NT2/D1 (cell line): Measurements from ENCODE around the gene TSSK2.
"Not testable (repeated sequence)": the region's sequence is repeated elsewhere in the genome, so short reads cannot be mapped to it uniquely, and the experiment has no call there.

Experiments
- DNase-seq: peaks from one replicate; pipeline ENCODE4 v3.0.0-alpha.2; 2011; ENCODE audit warnings: low read depth, low spot score
- H3K27me3 ChIP-seq: 2 replicates; pipeline ENCODE4 v1.6.0; 2011; ENCODE audit warnings: mild to moderate bottlenecking; ENCODE audit not compliant: insufficient read length, insufficient read depth
- H3K36me3 ChIP-seq: 2 replicates; pipeline ENCODE4 v1.6.1; 2011; ENCODE audit warnings: mild to moderate bottlenecking, low read length, mixed read lengths; ENCODE audit not compliant: insufficient read depth, insufficient read length
- H3K4me1 ChIP-seq: 2 replicates; pipeline ENCODE4 v1.5.1; 2011; ENCODE audit not compliant: insufficient read depth, insufficient read length
- H3K4me3 ChIP-seq: 2 replicates; pipeline ENCODE4 v1.5.1; 2011; ENCODE audit warnings: low read depth; ENCODE audit not compliant: insufficient read length
- H3K9ac ChIP-seq: 2 replicates; pipeline ENCODE4 v1.6.0; 2011; ENCODE audit warnings: low read depth; ENCODE audit not compliant: insufficient read length
- H3K9me3 ChIP-seq: 2 replicates; pipeline ENCODE4 v1.5.1; 2011; ENCODE audit warnings: mild to moderate bottlenecking, low read length; ENCODE audit not compliant: insufficient read depth
- SUZ12 ChIP-seq: IDR thresholded peaks from 2 replicates; pipeline ENCODE4 v1.6.1; 2011; ENCODE audit not compliant: insufficient read length, insufficient read depth; ENCODE audit errors: extremely low read depth
- YY1 ChIP-seq: IDR thresholded peaks from 2 replicates; pipeline ENCODE4 v1.6.1; 2011; ENCODE audit not compliant: insufficient read length, insufficient read depth
- ZNF274 ChIP-seq: IDR thresholded peaks from 2 replicates; pipeline ENCODE4 v1.6.1; 2011; ENCODE audit warnings: mild to moderate bottlenecking, low read depth, low read length

TSSK2 gene

DNA sequence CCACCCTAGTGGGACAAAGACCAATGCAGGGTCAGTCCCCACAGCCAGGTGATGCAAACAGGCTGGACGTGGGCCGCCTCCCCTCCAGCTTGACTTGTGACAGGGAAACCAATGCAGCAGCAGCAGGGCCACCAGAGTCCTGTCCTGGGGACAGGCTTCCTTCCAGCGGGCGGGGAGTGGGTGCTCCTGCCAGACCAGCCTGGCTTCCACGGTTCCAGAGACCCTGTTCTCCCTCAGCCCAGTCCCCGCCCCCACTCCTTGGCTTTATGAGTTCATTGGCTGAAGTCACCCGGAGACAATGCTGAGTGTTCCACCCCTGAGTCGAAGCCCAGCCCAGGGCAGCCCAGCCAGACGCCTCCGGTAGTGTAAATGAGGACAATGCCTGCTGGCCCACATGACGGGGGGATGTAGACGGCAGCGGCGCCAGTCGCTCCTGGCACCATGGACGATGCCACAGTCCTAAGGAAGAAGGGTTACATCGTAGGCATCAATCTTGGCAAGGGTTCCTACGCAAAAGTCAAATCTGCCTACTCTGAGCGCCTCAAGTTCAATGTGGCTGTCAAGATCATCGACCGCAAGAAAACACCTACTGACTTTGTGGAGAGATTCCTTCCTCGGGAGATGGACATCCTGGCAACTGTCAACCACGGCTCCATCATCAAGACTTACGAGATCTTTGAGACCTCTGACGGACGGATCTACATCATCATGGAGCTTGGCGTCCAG is at the start of gene TSSK2:
TSS of gene TSSK2 (plus strand) at position 350 of the 726 bp plus-strand sequence. CDS start at position 442, 92 bp downstream.
- H3K9me3 ChIP-seq: no peaks in the 10 kb centered on the region
- no peaks in the 10 kb centered on the region for H3K27me3 ChIP-seq
- no peaks in the 10 kb centered on the region for H3K4me1 ChIP-seq
- no peak for DNase-seq
- H3K36me3 ChIP-seq: peaks cover 50% of the 10 kb centered on the region
- no peak within 1 kb of the TSS for H3K4me3 ChIP-seq
- H3K9ac ChIP-seq: no peak within 1 kb of the TSS
- TF ChIP-seq SUZ12 (no peak), ZNF274 (no peak), YY1 (no peak)

DNA sequence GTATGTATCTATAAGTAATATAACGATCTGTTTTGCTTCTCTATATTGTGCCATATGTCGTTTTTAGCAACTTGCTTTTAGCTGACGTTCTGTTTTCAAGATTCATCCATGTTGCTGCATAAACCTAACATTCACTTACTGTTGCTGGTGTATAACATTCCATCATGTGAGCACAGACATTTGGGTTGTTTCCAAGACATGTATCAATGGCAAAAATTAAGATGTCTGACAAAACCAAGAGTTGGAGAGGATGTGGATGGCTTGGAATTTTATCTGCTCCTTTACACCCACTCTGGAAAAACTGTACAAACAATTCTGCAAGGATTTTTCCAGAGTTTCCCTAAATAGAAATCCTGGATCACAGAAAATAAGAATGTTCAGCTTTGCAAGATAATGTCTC is 49.8 kb upstream of the TSSK2 start:
- Histone ChIP-seq H3K4me1 (no peaks in the 10 kb centered on the region), H3K9ac (no peak overlapping the region), H3K36me3 (peaks cover 20% of the 10 kb centered on the region), H3K4me3 (no peak overlapping the region), H3K27me3 (no peaks in the 10 kb centered on the region), H3K9me3 (peaks cover 4% of the 10 kb centered on the region; the same call in 1 of the 2 replicates)
- no peak for TF ChIP-seq YY1
- no peak for TF ChIP-seq SUZ12
- TF ChIP-seq ZNF274: no peak
- DNase-seq: no peak

DNA sequence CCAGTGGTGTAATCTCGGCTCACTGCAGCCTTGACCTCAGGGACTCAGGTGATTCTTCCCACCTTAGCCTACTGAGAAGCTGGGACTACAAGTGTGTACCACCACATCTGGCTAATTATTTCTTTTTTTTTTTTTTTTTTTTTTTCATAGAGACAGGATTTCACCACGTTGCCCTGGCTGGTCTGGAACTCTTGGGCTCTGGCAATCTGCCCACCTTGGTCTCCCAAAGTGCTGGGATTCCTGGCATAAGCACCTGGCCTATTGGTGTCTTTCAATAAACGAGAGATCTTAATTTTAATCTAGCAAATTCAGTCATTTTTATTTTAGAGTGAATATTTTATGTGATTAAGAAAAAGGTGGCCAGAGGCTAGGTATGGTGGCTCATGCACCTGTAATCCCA is 49.0 kb upstream of the TSSK2 start:
- no peaks in the 10 kb centered on the region for H3K27me3 ChIP-seq
- no peaks in the 10 kb centered on the region for H3K4me1 ChIP-seq
- H3K9ac ChIP-seq: no peak overlapping the region
- DNase-seq: no peak
- TF ChIP-seq SUZ12 (no peak), YY1 (no peak), ZNF274 (no peak)
- H3K4me3 ChIP-seq: no peak overlapping the region
- H3K9me3 ChIP-seq: peaks cover 4% of the 10 kb centered on the region; the same call in 1 of the 2 replicates
- H3K36me3 ChIP-seq: peaks cover 27% of the 10 kb centered on the region

DNA sequence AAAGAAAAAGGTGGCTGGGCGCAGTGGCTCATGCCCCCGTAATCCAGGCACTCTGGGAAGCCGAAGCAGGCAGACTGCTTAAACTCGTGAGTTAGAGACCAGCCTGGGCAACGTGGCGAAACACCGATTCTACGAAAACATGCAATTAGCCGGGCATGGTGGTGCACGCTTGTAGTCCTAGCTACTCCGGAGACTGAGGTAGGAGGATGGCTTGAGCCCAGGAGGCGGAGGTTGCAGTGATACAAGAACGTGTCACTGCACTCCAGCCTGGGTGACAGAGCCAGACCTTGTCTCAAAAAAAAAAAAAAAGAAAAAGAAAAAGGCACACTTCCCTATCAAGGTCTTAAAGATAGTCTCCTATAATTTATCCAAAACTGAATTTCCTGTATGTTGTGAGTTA is 48.3 kb upstream of the TSSK2 start:
- Histone ChIP-seq H3K4me1 (no peaks in the 10 kb centered on the region), H3K36me3 (peaks cover 27% of the 10 kb centered on the region), H3K27me3 (no peaks in the 10 kb centered on the region), H3K4me3 (no peak overlapping the region), H3K9me3 (peaks cover 4% of the 10 kb centered on the region; the same call in 1 of the 2 replicates), H3K9ac (no peak overlapping the region)
- DNase-seq: no peak
- TF ChIP-seq ZNF274: no peak
- TF ChIP-seq YY1: no peak
- no peak for TF ChIP-seq SUZ12

DNA sequence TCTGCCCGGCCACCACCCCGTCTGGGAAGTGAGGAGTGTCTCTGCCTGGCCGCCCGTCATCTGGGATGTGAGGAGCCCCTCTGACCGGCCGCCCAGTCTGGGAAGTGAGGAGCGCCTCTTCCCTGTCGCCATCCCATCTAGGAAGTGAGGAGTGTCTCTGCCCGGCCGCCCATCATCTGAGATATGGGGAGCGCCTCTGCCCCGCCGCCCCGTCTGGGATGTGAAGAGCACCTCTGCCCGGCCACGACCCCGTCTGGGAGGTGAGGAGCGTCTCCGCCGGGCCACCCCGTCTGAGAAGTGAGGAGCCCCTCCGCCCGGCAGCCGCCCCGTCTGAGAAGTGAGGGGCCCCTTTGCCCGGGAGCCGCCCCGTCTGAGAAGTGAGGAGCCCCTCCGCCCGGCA is 47.0 kb upstream of the TSSK2 start:
- not testable (repeated sequence) for H3K4me1 ChIP-seq, H3K9me3 ChIP-seq, H3K27me3 ChIP-seq, H3K9ac ChIP-seq, H3K4me3 ChIP-seq, DNase-seq
- H3K36me3 ChIP-seq: peaks cover 25% of the 10 kb centered on the region

DNA sequence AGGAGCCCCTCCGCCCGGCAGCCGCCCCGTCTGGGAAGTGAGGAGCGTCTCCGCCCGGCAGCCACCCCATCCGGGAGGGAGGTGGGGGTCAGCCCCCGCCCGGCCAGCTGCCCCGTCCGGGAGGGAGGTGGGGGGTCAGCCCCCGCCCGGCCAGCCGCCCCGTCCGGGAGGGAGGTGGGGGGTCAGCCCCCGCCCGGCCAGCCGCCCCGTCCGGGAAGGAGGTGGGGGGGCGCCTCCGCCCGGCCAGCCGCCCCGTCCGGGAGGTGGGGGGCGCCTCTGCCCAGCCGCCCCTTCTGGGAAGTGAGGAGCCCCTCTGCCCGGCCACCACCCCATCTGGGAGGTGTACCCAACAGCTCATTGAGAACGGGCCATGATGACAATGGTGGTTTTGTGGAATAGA is 46.5 kb upstream of the TSSK2 start:
- not testable (repeated sequence) for H3K9ac ChIP-seq, DNase-seq, H3K27me3 ChIP-seq, H3K4me3 ChIP-seq, H3K9me3 ChIP-seq, H3K4me1 ChIP-seq
- H3K36me3 ChIP-seq: peaks cover 24% of the 10 kb centered on the region

DNA sequence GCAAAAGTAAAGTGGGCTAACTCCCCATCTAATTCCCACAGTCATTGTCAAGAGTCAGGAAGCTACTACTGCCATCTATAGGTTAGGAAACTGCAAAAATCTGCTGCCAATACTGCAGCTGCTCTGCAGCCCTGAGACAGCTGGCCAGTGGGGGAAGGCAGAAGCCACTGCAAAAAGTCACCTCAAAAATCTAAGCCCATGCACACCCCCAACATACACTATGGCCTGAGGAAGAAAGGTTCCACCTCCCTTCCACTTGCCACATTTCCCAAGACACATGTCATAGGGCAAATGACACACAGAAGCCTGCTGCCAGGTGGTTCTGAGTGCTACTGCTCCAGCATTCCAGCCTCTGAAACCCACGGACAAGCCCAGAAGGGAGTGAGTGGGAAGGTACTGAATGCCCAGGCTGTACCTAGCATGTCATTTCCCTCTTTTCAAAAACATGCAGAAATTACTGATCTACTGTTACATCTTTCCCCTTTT is 45.8 kb upstream of the TSSK2 start:
- H3K9ac ChIP-seq: no peak overlapping the region
- peaks cover 20% of the 10 kb centered on the region for H3K36me3 ChIP-seq
- H3K27me3 ChIP-seq: no peaks in the 10 kb centered on the region
- DNase-seq: no peak
- H3K4me1 ChIP-seq: peaks cover 2% of the 10 kb centered on the region
- TF ChIP-seq ZNF274 (no peak), YY1 (no peak), SUZ12 (no peak)
- no peak overlapping the region for H3K4me3 ChIP-seq
- peaks cover 4% of the 10 kb centered on the region; the same call in 1 of the 2 replicates for H3K9me3 ChIP-seq
